ENCODE results near the gene ZC3H12C. TPM values are rescaled to one million over a fixed set of nuclear protein-coding genes. Genes with fewer than 3 reads are reported as not detected.

Gene ZC3H12C
- total RNA-seq, 1 donor = 2.2 TPM

DNA sequence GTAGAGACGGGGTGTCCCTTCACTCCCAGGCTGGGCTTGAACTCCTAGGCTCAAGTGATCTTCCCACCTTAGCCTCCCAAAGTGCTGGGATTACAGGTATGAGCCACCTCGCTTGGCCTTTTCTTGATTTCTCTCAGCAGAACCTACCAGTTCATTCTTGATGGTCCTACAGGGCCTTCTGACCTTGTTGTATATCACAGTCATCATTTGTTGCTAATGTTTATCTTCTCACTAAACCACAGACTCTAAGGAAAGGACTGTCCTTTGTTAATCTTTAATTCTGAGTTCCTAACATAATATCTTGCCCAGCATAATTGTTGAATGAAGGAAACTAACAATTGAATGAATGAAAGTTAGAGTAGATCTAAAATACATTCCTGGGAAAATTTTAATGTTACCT, 22.0 kb upstream of the ZC3H12C start:
- Histone ChIP-seq H3K9me3 (ENCODE audit: low read depth, low read length) (no peaks in the 10 kb centered on the region), H3K27me3 (ENCODE audit: insufficient read depth, low read length) (no peaks in the 10 kb centered on the region), H3K4me3 (ENCODE audit: low read length) (no peak overlapping the region), H3K4me1 (ENCODE audit: insufficient read depth, low read length) (peaks cover 34% of the 10 kb centered on the region)

DNA sequence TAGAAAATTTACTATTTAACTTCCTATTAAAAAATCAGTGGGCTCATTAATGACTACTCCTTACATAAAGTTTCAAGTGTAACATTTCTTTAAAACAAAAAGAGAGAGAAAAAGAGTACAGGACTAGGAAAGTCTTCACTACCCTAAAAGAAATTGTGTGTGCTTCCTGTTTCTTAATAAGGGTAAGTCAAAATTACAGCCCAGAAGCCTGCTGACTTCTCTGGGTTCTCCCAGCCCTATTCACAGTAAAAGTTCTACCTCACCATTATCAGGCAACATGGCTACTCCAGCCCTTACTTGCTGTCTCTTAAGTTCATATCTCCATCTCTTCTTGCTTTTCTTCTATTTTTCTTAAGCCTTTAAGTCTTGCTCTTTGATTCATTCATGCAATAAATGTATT, 20.3 kb upstream of the ZC3H12C start:
- Histone ChIP-seq H3K9me3 (ENCODE audit: low read depth, low read length) (no peaks in the 10 kb centered on the region), H3K4me3 (ENCODE audit: low read length) (no peak overlapping the region), H3K4me1 (ENCODE audit: insufficient read depth, low read length) (peaks cover 36% of the 10 kb centered on the region), H3K27me3 (ENCODE audit: insufficient read depth, low read length) (no peaks in the 10 kb centered on the region)

DNA sequence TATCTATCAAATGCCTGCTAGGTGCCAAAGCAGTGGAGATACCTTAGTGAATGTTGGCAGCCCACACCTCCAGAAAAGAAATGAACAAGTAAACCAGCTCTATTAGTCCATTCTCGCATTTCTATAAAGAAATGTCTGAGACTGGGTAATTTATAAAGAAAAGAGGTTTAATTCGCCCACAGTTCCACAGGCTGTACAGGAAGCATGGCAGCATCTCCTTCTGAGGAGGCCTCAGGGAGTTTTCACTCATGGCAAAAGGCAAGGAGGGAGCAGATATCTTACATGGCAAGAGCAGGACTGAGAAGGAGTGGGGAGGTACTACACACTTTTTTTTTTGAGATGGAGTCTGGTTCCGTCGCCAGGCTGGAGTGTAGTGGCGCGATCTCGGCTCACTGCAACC, 18.7 kb upstream of the ZC3H12C start:
- Histone ChIP-seq H3K4me1 (ENCODE audit: insufficient read depth, low read length) (peaks cover 22% of the 10 kb centered on the region), H3K9me3 (ENCODE audit: low read depth, low read length) (no peaks in the 10 kb centered on the region), H3K27me3 (ENCODE audit: insufficient read depth, low read length) (no peaks in the 10 kb centered on the region), H3K4me3 (ENCODE audit: low read length) (no peak overlapping the region)

DNA sequence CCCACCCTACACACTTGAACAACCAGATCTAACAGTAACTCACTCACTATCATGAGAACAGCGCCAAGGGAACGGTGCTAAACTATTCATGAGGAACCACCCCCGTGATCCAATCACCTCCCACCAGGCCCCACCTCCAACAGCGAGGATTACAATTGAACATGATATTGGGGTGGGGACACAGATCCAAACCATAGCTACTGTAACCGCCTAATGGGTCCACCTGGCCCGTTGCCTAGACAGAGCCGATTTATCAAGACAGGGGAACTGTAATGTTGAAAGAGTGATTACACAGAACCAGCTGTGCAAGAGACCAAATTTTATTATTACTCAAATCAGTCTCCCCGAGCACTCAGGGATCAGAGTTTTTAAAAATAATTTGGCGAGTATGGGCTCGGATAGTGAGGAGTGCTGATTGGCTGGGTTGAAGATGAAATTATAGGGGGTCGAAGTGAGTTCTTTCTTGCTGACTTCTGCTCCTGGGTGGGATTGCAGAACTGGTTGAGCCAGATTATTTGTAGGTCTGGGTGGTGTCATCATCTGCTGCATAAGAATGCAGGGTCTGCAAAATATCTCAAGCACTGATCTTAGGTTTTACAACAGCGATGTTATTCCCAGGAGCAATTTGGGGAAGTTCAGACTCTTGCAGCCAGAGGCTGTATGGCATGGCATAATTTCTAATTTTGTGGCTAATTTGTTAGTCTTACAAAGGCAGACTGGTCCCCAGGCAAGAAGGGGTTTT, 17.9 kb upstream of the ZC3H12C start:
- Histone ChIP-seq H3K27me3 (ENCODE audit: insufficient read depth, low read length) (no peaks in the 10 kb centered on the region), H3K4me1 (ENCODE audit: insufficient read depth, low read length) (peaks cover 14% of the 10 kb centered on the region), H3K9me3 (ENCODE audit: low read depth, low read length) (no peaks in the 10 kb centered on the region), H3K4me3 (ENCODE audit: low read length) (no peak overlapping the region)

DNA sequence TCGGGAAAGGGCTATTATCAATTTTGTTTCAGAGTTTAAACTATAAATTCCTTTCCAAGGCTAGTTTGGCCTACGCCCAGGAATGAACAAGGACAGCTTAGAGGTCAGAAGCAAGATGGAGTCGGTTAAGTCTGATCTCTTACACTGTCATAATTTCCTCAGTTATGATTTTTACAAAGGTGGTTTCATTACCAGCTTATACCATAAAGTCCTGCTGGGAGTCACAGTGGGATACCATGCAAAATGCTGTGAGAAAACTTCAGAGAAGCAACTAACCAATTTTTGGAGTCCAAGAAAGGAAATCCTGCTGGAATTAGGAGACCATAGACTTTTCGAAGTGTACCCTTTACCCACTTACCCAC, 17.4 kb upstream of the ZC3H12C start:
- H3K4me1 ChIP-seq (ENCODE audit: insufficient read depth, low read length) = peaks cover 12% of the 10 kb centered on the region
- H3K9me3 ChIP-seq (ENCODE audit: low read depth, low read length) = no peaks in the 10 kb centered on the region
- no peak overlapping the region for H3K4me3 ChIP-seq (ENCODE audit: low read length)
- no peaks in the 10 kb centered on the region for H3K27me3 ChIP-seq (ENCODE audit: insufficient read depth, low read length)

DNA sequence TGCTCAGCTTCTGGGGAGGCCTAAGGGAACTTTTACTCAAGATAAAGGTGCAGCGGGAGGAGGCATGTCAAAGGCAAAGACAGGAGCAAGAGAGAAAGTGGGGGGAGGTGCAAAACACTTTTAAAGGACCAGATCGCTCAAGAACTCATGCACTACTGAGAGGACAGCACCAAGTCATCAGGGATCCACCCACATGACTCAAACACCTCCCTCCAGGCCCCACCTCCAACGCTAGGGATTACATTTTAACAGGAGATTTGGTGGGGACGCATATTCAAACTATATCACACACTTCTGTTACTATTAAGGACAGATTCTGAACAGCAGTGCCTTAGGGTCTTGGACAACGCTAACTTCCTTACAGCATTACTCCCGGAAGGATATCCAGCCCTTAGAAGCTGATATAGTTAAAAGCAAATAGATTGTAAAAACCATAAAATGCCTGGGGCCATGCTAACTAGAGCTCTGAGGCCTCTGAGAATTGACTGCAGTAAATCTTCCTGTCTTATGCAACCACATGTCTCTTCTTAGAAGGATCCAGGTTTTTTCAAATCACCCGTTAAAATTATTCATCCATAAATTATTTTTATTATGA, 16.7 kb upstream of the ZC3H12C start:
- no peak overlapping the region for H3K4me3 ChIP-seq (ENCODE audit: low read length)
- peaks cover 12% of the 10 kb centered on the region for H3K4me1 ChIP-seq (ENCODE audit: insufficient read depth, low read length)
- no peaks in the 10 kb centered on the region for H3K27me3 ChIP-seq (ENCODE audit: insufficient read depth, low read length)
- H3K9me3 ChIP-seq (ENCODE audit: low read depth, low read length) = no peaks in the 10 kb centered on the region

DNA sequence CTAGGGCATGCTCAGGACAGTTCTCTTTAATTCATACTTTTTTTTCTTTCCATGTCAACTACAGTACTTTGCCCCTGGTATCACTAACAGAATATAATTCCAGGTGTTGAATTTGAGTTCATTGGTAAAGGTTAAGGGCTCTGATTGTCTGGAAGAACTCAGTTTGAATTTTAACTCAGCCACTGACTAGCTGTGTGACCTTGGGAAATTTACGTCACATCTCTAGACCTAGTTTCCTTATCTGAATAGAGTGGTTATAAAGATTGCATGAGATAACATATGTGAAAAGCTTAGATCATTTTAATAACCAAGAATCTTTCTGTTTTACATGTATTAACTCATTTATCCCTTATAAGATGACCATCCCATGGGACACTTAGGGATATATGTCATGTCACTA, 15.8 kb upstream of the ZC3H12C start:
- H3K27me3 ChIP-seq (ENCODE audit: insufficient read depth, low read length) = no peaks in the 10 kb centered on the region
- no peaks in the 10 kb centered on the region for H3K9me3 ChIP-seq (ENCODE audit: low read depth, low read length)
- no peak overlapping the region for H3K4me3 ChIP-seq (ENCODE audit: low read length)
- H3K4me1 ChIP-seq (ENCODE audit: insufficient read depth, low read length) = peaks cover 12% of the 10 kb centered on the region

DNA sequence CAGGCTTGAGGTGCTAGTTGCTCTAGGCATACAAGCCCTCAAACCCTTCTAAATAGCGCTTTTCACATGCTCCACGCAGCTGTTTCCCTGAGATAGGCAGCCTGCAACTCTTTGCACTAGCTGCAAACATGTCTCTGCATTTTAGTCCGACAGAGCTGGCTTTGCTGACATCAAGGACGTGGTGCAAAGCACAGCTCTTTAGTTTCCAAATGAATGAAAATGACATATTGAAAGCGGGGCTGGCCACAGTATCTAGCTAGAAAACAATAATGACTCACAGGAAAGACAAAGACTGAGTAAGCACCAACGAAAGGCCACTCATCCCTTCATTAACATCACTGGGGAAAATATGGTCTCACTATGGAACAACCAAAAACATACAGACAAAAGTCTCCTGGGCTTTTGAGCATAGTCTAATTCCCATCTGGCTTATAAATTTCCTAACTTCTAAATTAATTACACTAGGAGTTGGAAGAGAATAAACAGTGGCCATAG, 15.3 kb upstream of the ZC3H12C start:
- peaks cover 12% of the 10 kb centered on the region for H3K4me1 ChIP-seq (ENCODE audit: insufficient read depth, low read length)
- no peaks in the 10 kb centered on the region for H3K9me3 ChIP-seq (ENCODE audit: low read depth, low read length)
- no peak overlapping the region for H3K4me3 ChIP-seq (ENCODE audit: low read length)
- H3K27me3 ChIP-seq (ENCODE audit: insufficient read depth, low read length) = no peaks in the 10 kb centered on the region

DNA sequence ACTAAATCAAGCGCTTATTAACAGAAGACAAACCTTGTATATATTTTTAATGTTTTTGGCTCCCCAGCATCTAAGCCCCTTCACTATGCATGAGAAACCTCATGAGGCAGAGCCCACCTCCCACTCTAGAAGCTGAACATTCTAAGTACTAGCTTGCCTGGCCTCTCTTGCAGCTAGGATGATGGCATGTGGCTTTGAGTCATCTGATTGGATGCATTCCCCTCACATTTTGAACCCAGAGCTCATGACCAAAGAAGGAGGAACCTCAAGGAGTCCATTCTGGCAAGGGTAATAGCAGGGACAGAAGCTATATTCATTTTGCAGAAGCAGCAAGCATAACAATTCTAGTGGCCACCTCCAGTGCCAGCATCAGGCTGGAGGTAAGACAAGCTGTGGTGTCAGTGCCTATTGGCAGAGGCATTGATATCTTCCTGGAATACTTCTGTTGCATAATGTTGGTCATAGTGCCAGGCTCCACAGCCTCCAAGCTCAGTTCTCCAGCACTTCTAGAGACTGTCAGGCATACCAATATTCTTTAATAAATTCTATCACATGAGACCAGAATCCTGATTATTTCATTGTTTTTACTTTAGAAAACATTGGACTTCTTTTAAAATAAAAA, 14.2 kb upstream of the ZC3H12C start:
- Histone ChIP-seq H3K9me3 (ENCODE audit: low read depth, low read length) (no peaks in the 10 kb centered on the region), H3K4me1 (ENCODE audit: insufficient read depth, low read length) (peaks cover 12% of the 10 kb centered on the region), H3K4me3 (ENCODE audit: low read length) (no peak overlapping the region), H3K27me3 (ENCODE audit: insufficient read depth, low read length) (no peaks in the 10 kb centered on the region)

DNA sequence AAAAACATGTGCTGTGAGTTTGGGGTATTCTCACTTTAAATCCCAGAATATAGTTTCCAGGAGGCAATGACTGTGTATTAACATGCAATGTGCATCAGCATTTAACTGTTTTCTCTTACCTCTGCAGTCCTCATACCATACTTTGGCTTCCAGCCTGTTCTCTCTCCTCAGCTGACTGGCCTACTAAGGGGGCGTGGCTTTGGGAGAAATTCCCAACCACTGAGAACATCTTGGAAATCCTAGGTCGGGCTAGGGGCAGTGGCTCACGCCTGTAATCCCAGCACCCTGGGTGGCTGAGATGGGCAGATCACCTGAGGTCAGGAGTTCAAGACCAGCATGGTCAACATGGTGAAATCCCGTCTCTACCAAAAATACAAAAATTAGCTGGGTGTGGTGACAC, 13.5 kb upstream of the ZC3H12C start:
- H3K4me1 ChIP-seq (ENCODE audit: insufficient read depth, low read length) = peaks cover 12% of the 10 kb centered on the region
- no peaks in the 10 kb centered on the region for H3K9me3 ChIP-seq (ENCODE audit: low read depth, low read length)
- no peak overlapping the region for H3K4me3 ChIP-seq (ENCODE audit: low read length)
- H3K27me3 ChIP-seq (ENCODE audit: insufficient read depth, low read length) = no peaks in the 10 kb centered on the region

DNA sequence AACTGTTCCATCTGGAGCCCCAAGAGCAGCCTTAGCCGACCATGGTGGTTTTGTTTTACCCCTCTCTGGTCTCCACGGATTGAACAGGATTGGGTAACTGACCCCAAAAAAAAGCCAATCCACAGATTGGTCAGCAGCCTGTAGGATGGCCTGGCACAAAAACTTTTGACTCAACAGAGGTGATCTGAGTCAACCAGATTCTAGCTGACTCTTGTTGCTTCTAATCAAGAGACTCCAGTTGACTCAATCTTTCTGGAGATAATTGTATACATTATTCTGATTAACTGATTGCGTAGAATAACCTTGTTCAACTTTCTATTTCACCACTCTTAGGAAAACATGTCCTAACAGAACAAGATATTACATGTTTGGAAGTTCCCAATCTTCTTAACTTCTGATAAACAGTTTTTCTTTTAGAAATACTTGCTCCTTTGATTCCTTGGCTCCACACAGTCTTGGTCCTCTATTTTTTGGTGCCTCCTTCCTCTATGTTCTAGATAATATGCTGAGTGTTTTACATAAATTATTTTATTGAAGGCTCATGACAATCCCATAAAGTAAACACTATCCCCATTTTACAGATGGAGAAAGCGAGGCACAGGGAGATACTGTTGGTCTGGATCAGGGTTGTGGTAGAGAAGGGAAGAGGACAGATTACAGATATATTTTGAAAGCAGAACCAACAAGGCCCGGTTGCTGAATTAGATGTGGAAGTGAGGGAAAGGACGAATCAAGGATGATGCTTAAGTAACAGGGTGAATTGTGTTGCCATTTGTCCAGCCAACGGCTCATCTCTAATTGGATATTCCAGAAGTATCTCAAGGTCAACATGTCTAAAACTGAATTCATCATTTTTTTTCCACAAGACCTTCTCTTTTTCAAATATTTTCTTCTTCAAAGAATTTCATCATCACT, 11.5 kb upstream of the ZC3H12C start:
- H3K4me1 ChIP-seq (ENCODE audit: insufficient read depth, low read length) = no peaks in the 10 kb centered on the region
- no peaks in the 10 kb centered on the region for H3K9me3 ChIP-seq (ENCODE audit: low read depth, low read length)
- no peak overlapping the region for H3K4me3 ChIP-seq (ENCODE audit: low read length)
- H3K27me3 ChIP-seq (ENCODE audit: insufficient read depth, low read length) = no peaks in the 10 kb centered on the region

DNA sequence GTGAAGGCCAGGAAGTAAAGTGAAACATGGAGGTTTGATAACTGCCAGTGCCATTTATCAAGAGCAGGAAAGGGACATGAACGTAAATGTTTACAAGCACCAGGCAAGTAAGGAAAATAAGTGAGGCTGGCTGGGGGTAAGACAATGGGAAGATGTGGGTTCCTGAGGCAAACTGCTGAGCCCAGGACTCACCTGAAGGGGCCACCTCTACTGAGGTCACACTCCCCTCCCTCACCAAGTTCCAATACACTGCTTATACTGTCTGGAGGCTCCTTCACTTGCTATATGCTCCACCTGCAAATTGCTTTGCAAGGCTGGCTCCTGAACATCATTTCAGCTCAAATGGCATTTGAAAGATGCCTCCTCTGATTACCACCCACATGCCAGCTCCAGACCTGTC, 10.3 kb upstream of the ZC3H12C start:
- Histone ChIP-seq H3K4me1 (ENCODE audit: insufficient read depth, low read length) (no peaks in the 10 kb centered on the region), H3K4me3 (ENCODE audit: low read length) (no peak overlapping the region), H3K9me3 (ENCODE audit: low read depth, low read length) (no peaks in the 10 kb centered on the region), H3K27me3 (ENCODE audit: insufficient read depth, low read length) (no peaks in the 10 kb centered on the region)

DNA sequence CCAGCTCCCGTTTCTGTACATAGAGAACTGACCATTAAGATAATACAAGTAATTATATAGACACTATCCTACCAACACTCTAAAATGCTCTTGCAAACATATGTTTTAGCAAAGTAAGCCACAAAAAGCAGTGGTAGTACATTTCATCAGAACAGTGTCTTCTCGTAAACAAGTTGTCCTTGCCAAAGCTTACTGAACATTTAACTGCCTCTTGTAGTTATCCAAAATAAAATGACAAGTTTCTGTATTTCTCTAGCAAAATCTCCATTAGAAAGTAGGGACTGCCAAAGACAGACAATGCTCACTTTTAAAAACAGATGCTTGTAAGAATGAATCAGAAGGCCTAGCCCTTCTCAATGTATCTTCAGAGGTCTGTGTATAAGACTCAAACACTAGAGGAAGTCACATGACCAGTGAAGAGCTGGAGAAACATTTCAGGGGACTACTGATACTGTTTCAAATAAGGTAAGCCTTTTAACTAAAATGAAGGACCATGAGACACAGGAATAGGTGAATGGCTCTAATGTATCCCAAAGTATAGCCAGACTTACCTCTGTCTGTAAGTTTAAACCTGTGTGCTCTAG, 7.8 kb upstream of the ZC3H12C start:
- no peaks in the 10 kb centered on the region for H3K4me1 ChIP-seq (ENCODE audit: insufficient read depth, low read length)
- H3K4me3 ChIP-seq (ENCODE audit: low read length) = no peak overlapping the region
- no peaks in the 10 kb centered on the region for H3K27me3 ChIP-seq (ENCODE audit: insufficient read depth, low read length)
- H3K9me3 ChIP-seq (ENCODE audit: low read depth, low read length) = no peaks in the 10 kb centered on the region

DNA sequence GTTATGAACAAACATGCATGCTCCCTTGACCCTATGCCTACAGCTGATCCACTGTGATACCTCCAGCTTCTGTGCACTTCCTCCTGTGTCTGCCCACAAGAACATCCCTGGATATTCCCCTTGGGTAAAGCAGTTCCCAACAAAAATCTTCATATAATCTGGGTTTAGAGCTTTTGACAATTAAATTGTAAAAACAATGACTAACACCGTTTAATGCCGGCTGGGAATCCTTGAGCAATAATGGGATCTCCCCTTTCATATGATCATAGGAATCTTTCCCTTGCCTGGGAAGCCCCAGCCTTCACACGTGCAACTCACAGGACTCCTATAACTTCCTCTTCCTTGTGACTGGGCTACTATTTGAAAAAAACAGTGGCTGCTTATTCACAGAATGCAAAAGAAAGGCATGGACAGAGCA, 6.3 kb upstream of the ZC3H12C start:
- no peak overlapping the region for H3K4me3 ChIP-seq (ENCODE audit: low read length)
- H3K9me3 ChIP-seq (ENCODE audit: low read depth, low read length) = no peaks in the 10 kb centered on the region
- H3K4me1 ChIP-seq (ENCODE audit: insufficient read depth, low read length) = no peaks in the 10 kb centered on the region
- peaks cover 5% of the 10 kb centered on the region for H3K27me3 ChIP-seq (ENCODE audit: insufficient read depth, low read length)

Measured in mononuclear cell (primary cell).